GM12892 (cell line): Measurements from ENCODE around the gene SLC23A1.

Experiments
- POLR2A ChIP-seq: IDR thresholded peaks from 2 replicates; pipeline ENCODE4 v1.6.1; 2011; ENCODE audit warnings: low read depth, low read length, control low read depth
- POLR2AphosphoS5 ChIP-seq: IDR thresholded peaks from 2 replicates; pipeline ENCODE4 v1.6.1; 2011; ENCODE audit warnings: low read depth, low read length, control low read depth
- TAF1 ChIP-seq: IDR thresholded peaks from 2 replicates; pipeline ENCODE4 v1.6.1; 2011; ENCODE audit warnings: low read depth, mild to moderate bottlenecking, control low read depth, low read length, borderline replicate concordance

DNA sequence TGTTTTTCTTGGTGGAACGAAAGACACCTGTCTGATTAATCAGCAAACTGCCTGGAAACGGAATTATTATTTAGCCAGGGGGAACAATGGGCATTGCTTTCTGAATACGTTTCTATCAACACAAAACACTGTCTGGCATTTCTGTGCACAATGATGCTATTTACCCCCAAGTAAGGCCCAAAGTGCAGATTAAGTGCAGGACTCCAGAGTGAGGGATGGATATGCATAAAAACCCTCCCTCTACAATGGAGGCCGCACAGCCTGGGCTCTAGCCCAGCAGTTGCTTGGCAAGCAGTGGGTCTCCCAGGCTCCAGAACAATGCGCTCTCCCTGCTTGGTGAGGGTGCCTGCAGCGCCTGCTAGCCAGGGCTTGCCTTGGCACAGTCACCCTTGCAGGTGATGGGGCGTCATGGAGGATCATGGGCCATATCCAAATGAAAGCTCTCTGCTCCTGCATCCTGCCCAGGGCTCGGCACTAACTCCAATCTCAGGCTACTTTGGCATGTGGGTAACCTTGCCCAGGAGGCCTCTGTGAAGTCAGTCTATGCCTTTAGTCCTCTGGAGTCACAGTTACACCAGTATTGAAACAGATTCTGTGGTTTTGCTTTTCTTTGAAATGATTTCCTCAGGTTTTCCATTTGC is 32.2 kb upstream of the SLC23A1 start:
- TF ChIP-seq POLR2AphosphoS5 (no peak), POLR2A (no peak), TAF1 (no peak)
